ENCODE measurements around the gene KRIT1.

GRCh38 chr7:92255308-92255707, 9.6 kb upstream of the KRIT1 start:
- TF ChIP-seq FOXM1 (IDR thresholded peaks at IDR 0.05; ENCODE audit: borderline replicate concordance) (no peak), SUZ12 (IDR thresholded peaks at IDR 0.05) (no peak), LEF1 (IDR thresholded peaks at IDR 0.05; ENCODE audit: borderline replicate concordance) (no peak), BHLHE40 (IDR thresholded peaks at IDR 0.05; ENCODE audit: borderline replicate concordance) (no peak)

All from HEK293T (cell line).